Measurements from ENCODE around the gene SKAP1.

GRCh38 chr17:48439875-48440505 lies 10.0 kb upstream of the SKAP1 start:
- TF ChIP-seq, protein P1, sequence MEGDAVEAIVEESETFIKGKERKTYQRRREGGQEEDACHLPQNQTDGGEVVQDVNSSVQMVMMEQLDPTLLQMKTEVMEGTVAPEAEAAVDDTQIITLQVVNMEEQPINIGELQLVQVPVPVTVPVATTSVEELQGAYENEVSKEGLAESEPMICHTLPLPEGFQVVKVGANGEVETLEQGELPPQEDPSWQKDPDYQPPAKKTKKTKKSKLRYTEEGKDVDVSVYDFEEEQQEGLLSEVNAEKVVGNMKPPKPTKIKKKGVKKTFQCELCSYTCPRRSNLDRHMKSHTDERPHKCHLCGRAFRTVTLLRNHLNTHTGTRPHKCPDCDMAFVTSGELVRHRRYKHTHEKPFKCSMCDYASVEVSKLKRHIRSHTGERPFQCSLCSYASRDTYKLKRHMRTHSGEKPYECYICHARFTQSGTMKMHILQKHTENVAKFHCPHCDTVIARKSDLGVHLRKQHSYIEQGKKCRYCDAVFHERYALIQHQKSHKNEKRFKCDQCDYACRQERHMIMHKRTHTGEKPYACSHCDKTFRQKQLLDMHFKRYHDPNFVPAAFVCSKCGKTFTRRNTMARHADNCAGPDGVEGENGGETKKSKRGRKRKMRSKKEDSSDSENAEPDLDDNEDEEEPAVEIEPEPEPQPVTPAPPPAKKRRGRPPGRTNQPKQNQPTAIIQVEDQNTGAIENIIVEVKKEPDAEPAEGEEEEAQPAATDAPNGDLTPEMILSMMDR (IDR thresholded peaks at IDR 0.05) = no peak
- no peak for TF ChIP-seq ZFX (IDR thresholded peaks at IDR 0.05; ENCODE audit: borderline replicate concordance)
